BE2C (cell line): ENCODE data around the gene FBLN2.
"Not testable (repeated sequence)": the region's sequence is repeated elsewhere in the genome, so short reads cannot be mapped to it uniquely, and the experiment has no call there.

Source experiments
- DNase-seq: peaks from one replicate; pipeline ENCODE4 v3.0.0-alpha.2; 2020
- H3K27me3 ChIP-seq: fragments of 250-450 bp; sonication (Bioruptor Pico); 2 replicates; pipeline ENCODE4 v1.5.1; 2020; ENCODE audit warnings: mild to moderate bottlenecking
- H3K36me3 ChIP-seq: fragments of 250-450 bp; sonication (Bioruptor Pico); 2 replicates; pipeline ENCODE4 v1.5.1; 2020; ENCODE audit warnings: mild to moderate bottlenecking
- H3K4me1 ChIP-seq: fragments of 250-450 bp; sonication (Bioruptor Pico); 2 replicates; pipeline ENCODE4 v1.5.1; 2020
- H3K4me3 ChIP-seq: 2 replicates; pipeline ENCODE4 v1.5.1; 2011; ENCODE audit warnings: low read depth, low read length
- H3K9me3 ChIP-seq: fragments of 250-450 bp; sonication (Bioruptor Pico); 2 replicates; pipeline ENCODE4 v1.5.1; 2020
- CTCF ChIP-seq: IDR thresholded peaks from 2 replicates; pipeline ENCODE4 v1.5.1; 2012; ENCODE audit warnings: mild to moderate bottlenecking, low read depth, low read length

Gene FBLN2

GRCh38 chr3:13561376-13561775 lies 12.5 kb downstream of the FBLN2 start:
- no peaks in the 10 kb centered on the region for H3K27me3 ChIP-seq
- no peak for DNase-seq
- peaks cover 4% of the 10 kb centered on the region; the same call in 1 of the 2 replicates for H3K4me1 ChIP-seq
- no peak overlapping the region for H3K4me3 ChIP-seq
- no peaks in the 10 kb centered on the region for H3K9me3 ChIP-seq
- no peak for TF ChIP-seq CTCF
- no peaks in the 10 kb centered on the region for H3K36me3 ChIP-seq

GRCh38 chr3:13561967-13562366 lies 13.0 kb downstream of the FBLN2 start:
- Histone ChIP-seq H3K36me3 (no peaks in the 10 kb centered on the region), H3K9me3 (no peaks in the 10 kb centered on the region), H3K27me3 (no peaks in the 10 kb centered on the region), H3K4me3 (no peak overlapping the region), H3K4me1 (peaks cover 4% of the 10 kb centered on the region; the same call in 1 of the 2 replicates)
- TF ChIP-seq CTCF = no peak
- DNase-seq = no peak

- not testable (repeated sequence) for H3K4me1 ChIP-seq
These were observed 13.5 kb downstream of the FBLN2 start for GRCh38 chr3:13562421-13562820.

GRCh38 chr3:13563321-13563720 lies 14.4 kb downstream of the FBLN2 start:
- no peaks in the 10 kb centered on the region for H3K27me3 ChIP-seq

More at GRCh38 chr3:13562421-13562820, 13.5 kb downstream of the FBLN2 start:
- not testable (repeated sequence) for H3K27me3 ChIP-seq, H3K36me3 ChIP-seq, H3K4me3 ChIP-seq, H3K9me3 ChIP-seq, DNase-seq

GRCh38 chr3:13563911-13564310 lies 15.0 kb downstream of the FBLN2 start:
- peaks cover 4% of the 10 kb centered on the region; the same call in 1 of the 2 replicates for H3K4me1 ChIP-seq
- H3K36me3 ChIP-seq = no peaks in the 10 kb centered on the region
- H3K27me3 ChIP-seq = no peaks in the 10 kb centered on the region
- no peaks in the 10 kb centered on the region for H3K9me3 ChIP-seq
- peak; percentile 28 for DNase-seq
- no peak overlapping the region for H3K4me3 ChIP-seq
- TF ChIP-seq CTCF = no peak

More at GRCh38 chr3:13563321-13563720, 14.4 kb downstream of the FBLN2 start:
- Histone ChIP-seq H3K4me3 (no peak overlapping the region), H3K36me3 (no peaks in the 10 kb centered on the region), H3K9me3 (no peaks in the 10 kb centered on the region), H3K4me1 (peaks cover 4% of the 10 kb centered on the region; the same call in 1 of the 2 replicates)
- no peak for TF ChIP-seq CTCF
- no peak for DNase-seq

- Histone ChIP-seq H3K36me3 (no peaks in the 10 kb centered on the region), H3K27me3 (no peaks in the 10 kb centered on the region), H3K4me3 (no peak overlapping the region), H3K4me1 (peaks cover 4% of the 10 kb centered on the region; the same call in 1 of the 2 replicates), H3K9me3 (no peaks in the 10 kb centered on the region)
- no peak for DNase-seq
- TF ChIP-seq CTCF = no peak
These were observed 16.0 kb downstream of the FBLN2 start for GRCh38 chr3:13564751-13565560.
